Common myeloid progenitor, CD34-positive (primary cell): ENCODE results near the gene FHAD1.

Experiments
- CTCF ChIA-PET: fragments of 350-600 bp; sonication (Branson Sonifier 250); formaldehyde crosslinking; loops from one replicate; lab custom pipeline; 2021; ENCODE audit warnings: antibody characterized with exemption; lab: Charles Lee
- POLR2A ChIA-PET: fragments of 350-600 bp; sonication (Branson Sonifier 250); formaldehyde crosslinking; loops from one replicate; lab custom pipeline; 2021; ENCODE audit warnings: antibody characterized with exemption; lab: Charles Lee
- DNase-seq, 3 donors: peaks; one replicate each; pipeline versions ENCODE4 v3.0.0 to v3.0.0-alpha.2; 2013
- H3K27ac ChIP-seq, 2 experiments: 1 replicate in 1 of 2; 2 replicates in 1 of 2; pipeline ENCODE4 v1.7.0; 2013; ENCODE audit warnings: inconsistent platforms in 2 of 2, low read length in 2 of 2, mild to moderate bottlenecking in 2 of 2, low read depth in 1 of 2, moderate library complexity in 1 of 2; ENCODE audit not compliant: severe bottlenecking in 2 of 2, insufficient read depth in 1 of 2, poor library complexity in 1 of 2
- H3K27me3 ChIP-seq, 5 experiments: replicated peaks in 2 of 5; 1 replicate in 3 of 5; 2 replicates in 2 of 5; pipeline versions ENCODE4 v1.6.1 to v1.7.0; 2013; ENCODE audit warnings: low read length in 4 of 5, mild to moderate bottlenecking in 2 of 5, moderate library complexity in 2 of 5, inconsistent platforms in 1 of 5; ENCODE audit not compliant: insufficient read depth in 5 of 5, control insufficient read depth in 4 of 5
- H3K36me3 ChIP-seq, 4 experiments: 1 replicate in 2 of 4; 2 replicates in 2 of 4; pipeline versions ENCODE4 v1.6.1 to v1.7.0; 2013; ENCODE audit warnings: low read length in 3 of 4, control low read depth in 1 of 4, mild to moderate bottlenecking in 1 of 4; ENCODE audit not compliant: control insufficient read depth in 4 of 4, insufficient read depth in 4 of 4
- H3K4me1 ChIP-seq, 4 experiments: 1 replicate in 3 of 4; 2 replicates in 1 of 4; pipeline versions ENCODE4 v1.6.1 to v1.7.1; 2013; ENCODE audit warnings: low read length in 3 of 4, mild to moderate bottlenecking in 3 of 4, control low read depth in 1 of 4, inconsistent platforms in 1 of 4, moderate library complexity in 1 of 4; ENCODE audit not compliant: control insufficient read depth in 4 of 4, insufficient read depth in 4 of 4; ENCODE audit errors: control extremely low read depth in 1 of 4
- H3K4me3 ChIP-seq, 7 experiments: 1 replicate in 4 of 7; 2 replicates in 3 of 7; pipeline versions ENCODE4 v1.5.1 to v1.7.0; 2013; ENCODE audit warnings: mild to moderate bottlenecking in 7 of 7, low read length in 6 of 7, moderate library complexity in 6 of 7, inconsistent platforms in 2 of 7, low read depth in 2 of 7, control low read depth in 1 of 7; ENCODE audit not compliant: insufficient read depth in 4 of 7, control insufficient read depth in 1 of 7; ENCODE audit errors: extremely low read depth in 1 of 7
- H3K9me3 ChIP-seq, 5 experiments: 1 replicate in 4 of 5; 2 replicates in 1 of 5; pipeline versions ENCODE4 v1.6.1 to v1.7.1; 2013; ENCODE audit warnings: low read length in 4 of 5, mild to moderate bottlenecking in 2 of 5, inconsistent platforms in 1 of 5, low read depth in 1 of 5, moderate library complexity in 1 of 5; ENCODE audit not compliant: control insufficient read depth in 4 of 5, insufficient read depth in 2 of 5; ENCODE audit errors: control extremely low read depth in 1 of 5
- whole genome bisulfite sequencing: methylation state at CpG from one replicate; pipeline ENCODE4 v1.1.5; 2013; ENCODE audit not compliant: insufficient coverage; 5-methylcytosine and 5-hydroxymethylcytosine counted together

Gene FHAD1

DNA sequence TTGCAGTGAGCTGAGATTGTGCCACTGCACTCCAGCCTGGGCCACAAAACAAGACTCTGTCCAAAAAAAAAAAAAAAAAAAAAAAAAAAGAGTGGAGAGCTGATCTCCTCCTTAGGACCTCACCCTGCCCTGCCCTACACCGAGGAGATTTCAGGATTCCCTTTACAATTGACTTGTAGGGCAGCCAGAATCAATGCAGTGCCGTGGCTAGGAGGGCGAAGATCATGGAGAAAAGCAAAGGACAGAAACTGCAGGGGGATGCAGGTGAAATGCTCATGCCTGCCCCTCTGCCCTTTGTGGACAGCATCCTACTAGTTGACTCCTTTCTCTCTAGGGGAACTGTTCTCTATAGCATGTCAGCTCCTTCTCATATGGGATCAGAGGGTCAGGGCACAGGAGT lies 9.6 kb downstream of the FHAD1 start:
- H3K4me1 ChIP-seq: peaks cover 4 to 38% (median 11%) of the 10 kb centered on the region in 4 experiments
- no peak for DNase-seq
- H3K9me3 ChIP-seq: no peaks in the 10 kb centered on the region
- H3K4me3 ChIP-seq: no peak overlapping the region
- POLR2A ChIA-PET: no interaction called here
- no peaks in the 10 kb centered on the region for H3K36me3 ChIP-seq
- WGBS: 100% methylated on average over 2 of the region's 3 CpGs
- no peaks in the 10 kb centered on the region for H3K27me3 ChIP-seq
- CTCF ChIA-PET: interaction anchor here (1.0 kb wide), 1 partner anchor 131 kb away, joined by 3 read pairs; no protein-coding TSS in a partner anchor
- no peak overlapping the region for H3K27ac ChIP-seq

DNA sequence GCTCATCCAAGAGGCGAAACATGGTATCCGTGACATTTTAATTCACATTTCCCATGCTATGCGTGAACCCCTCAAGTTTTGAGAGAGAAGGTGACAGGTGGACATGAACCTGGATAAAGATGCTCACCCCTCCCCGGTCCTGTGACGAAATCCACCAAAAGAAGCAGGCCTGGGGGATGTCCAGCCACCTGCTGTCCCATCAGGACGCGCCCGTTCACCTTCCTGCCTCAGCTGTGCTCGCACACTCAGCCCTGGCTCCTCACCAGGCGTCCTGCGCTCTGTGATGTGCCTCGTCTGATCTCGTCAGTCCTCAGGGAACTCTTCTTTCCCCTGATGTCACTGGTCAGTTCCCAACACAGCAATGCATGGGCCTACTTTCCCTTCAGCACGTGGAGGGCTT lies 10.3 kb downstream of the FHAD1 start:
- Histone ChIP-seq H3K27ac (no peak overlapping the region), H3K4me1 (peaks cover 4 to 43% (median 13%) of the 10 kb centered on the region in 4 experiments), H3K36me3 (no peaks in the 10 kb centered on the region), H3K27me3 (no peaks in the 10 kb centered on the region), H3K4me3 (no peak overlapping the region), H3K9me3 (no peaks in the 10 kb centered on the region)
- no peak for DNase-seq
- POLR2A ChIA-PET: no interaction called here
- CTCF ChIA-PET: interaction anchor here (2.3 kb wide), 1 partner anchor 14 kb away, joined by 7 read pairs; no protein-coding TSS in a partner anchor
- 91% methylated on average over 14 of the region's 14 CpGs for WGBS

DNA sequence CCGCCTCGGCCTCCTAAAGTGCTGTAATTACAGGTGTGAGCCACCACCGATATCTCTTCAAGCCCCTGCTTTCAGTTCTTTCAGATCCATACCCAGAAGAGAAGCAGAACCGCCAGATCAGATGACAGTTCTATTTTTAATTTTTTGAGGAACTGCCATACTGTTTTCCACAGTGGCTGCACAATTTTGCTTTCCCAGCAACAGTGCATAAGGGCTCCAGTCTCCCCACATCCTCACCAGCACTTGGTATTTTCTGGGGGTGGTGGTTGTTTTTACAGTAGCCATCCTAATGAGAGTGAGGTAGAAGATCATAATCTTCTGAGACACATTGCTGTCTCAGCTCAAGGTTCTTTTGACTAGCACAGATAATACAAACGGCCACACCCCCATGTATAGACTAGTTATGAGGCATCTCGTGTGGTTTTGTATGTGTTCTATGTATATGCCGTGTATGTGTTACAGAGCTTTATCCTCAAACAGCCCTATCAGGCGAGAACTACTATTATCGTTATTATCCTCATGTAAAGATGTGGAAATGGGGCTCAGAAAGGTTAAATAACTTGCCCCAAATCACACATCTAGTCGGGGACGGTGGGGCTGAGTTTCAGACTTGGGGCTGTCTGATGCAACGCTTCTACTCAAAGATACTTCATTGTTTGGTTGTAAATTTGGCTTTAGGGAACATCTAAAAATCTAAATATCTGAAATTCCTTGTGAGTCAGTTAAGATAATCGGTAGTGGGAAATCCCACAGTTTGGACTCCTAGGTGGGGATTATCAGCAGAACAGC lies 12.0 kb downstream of the FHAD1 start:
- ChIA-PET POLR2A (no interaction called here), CTCF (interaction anchor here (0.7 to 2.3 kb wide), 2 partner anchors 12 to 120 kb away, joined by 3 to 7 read pairs; no protein-coding TSS in a partner anchor)
- Histone ChIP-seq H3K9me3 (no peaks in the 10 kb centered on the region), H3K27ac (no peak overlapping the region), H3K36me3 (no peaks in the 10 kb centered on the region), H3K4me1 (peaks cover 4 to 34% (median 13%) of the 10 kb centered on the region in 4 experiments), H3K4me3 (no peak overlapping the region), H3K27me3 (no peaks in the 10 kb centered on the region)
- 66% methylated on average over 6 of the region's 13 CpGs for WGBS
- DNase-seq: peak in 2 of 3 donors; percentile 32 to 54

DNA sequence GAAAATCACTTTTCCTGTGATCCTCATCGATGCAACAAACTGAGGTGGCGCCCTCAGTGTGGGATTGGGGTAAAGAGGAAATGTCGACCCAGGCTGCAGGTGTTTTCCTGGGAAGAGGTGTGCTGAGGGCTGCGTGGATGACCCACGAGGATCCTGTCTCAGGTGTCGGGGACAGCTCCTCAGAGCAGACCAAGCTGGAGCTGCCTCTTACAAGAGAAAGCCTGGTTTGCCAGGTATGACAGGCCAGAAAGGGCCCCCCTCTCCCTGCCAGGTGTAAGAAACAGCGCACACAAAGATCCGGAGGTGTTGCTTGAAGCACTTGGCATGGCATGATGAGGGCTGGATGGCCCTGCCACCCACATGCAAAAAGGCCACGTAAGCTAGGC lies 12.6 kb downstream of the FHAD1 start:
- H3K36me3 ChIP-seq: no peaks in the 10 kb centered on the region
- POLR2A ChIA-PET: no interaction called here
- H3K27me3 ChIP-seq: no peaks in the 10 kb centered on the region
- H3K9me3 ChIP-seq: no peaks in the 10 kb centered on the region
- H3K27ac ChIP-seq: no peak overlapping the region
- CTCF ChIA-PET: interaction anchor here (0.7 to 2.3 kb wide), 4 partner anchors 11 to 120 kb away, joined by 3 to 7 read pairs (median 4); no protein-coding TSS in a partner anchor
- peaks cover 4 to 34% (median 13%) of the 10 kb centered on the region in 4 experiments for H3K4me1 ChIP-seq
- no peak for DNase-seq
- 93% methylated on average over 6 of the region's 9 CpGs for WGBS
- no peak overlapping the region for H3K4me3 ChIP-seq

DNA sequence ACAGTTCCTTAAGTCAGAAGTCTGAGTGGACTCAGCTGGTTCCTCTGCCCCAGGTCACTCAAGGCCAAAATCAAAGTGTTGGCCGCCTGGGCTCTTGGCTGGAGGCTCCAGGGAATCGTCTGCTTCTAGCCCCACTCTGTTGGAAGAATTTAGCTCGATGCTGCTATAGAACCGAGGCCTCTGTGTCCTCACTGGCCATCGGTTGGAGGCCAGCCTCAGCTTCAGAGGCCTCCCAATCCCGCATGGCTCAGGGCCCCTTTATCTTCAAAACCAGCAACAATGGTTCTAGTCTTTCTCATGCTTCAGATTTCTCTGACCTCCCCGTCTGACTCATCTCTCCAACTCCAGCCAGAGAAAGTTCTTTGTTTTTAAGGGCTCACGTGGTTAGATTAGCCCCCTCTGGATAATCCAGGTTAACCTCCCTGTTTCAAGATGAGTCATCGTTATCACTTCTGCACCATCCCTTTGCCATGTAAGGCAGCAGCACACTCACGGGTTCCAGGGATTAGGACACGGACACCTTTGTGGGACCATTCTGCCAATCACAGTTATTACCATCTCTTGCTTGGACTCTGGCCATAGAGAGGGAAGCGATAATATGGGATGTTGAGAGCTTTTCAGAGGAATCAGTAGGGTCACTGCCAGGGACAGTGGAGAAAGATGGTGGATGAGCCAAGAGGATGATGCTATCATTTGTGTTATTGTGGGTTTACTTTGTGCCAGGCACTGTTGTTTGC lies 13.6 kb downstream of the FHAD1 start:
- peak in 2 of 3 donors; percentile 55 to 71 for DNase-seq
- POLR2A ChIA-PET: no interaction called here

DNA sequence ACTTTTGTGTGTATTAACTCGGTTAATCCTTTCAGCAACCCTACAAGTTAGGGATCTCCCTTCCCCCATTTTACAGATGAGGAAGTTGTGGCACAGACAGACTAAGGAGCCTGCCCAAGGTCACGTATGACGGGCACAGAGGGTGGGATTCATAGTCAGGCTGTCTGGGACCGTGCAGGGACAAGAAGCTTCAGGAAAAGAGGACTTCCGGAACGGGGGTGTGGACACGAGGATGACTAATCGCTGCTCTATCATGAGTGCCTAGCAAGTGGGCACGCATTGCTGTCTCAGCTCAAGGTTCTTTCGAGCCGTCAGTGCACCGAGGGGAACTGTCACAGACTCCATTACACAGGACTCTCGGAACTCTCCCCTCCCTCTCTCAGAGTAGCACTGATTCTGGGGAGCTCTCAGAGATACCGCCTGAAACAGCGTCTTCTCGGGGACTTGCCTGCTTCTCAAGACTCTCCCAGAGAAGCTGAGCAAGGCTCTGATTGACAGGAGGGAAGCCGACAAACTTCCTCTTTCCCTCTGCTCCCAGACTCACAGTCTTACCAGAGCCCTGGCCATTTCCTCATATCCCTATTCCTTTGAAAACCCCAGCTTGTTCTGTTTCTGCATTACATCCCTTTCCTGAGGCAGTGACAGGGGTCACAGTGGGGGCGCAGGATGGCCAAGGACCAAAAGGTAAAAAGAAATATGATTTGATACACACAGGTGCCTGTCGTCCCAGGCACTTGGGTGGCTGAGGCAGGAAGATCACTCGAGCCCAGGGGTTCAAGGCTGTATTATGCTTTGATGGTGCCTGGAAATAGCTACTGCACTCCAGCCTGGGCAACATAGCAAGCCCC lies 14.4 kb downstream of the FHAD1 start:
- Histone ChIP-seq H3K27me3 (no peaks in the 10 kb centered on the region), H3K9me3 (peaks cover 0 to 7% (median 2%) of the 10 kb centered on the region in 5 experiments), H3K27ac (no peak overlapping the region), H3K36me3 (no peaks in the 10 kb centered on the region), H3K4me3 (peak overlapping the region in 4 of 7 experiments; percentile 27 to 53 (median 43)), H3K4me1 (peaks cover 4 to 34% (median 13%) of the 10 kb centered on the region in 4 experiments)
- ChIA-PET CTCF (interaction anchor here (0.7 to 2.2 kb wide), 8 partner anchors 9 to 133 kb away, joined by 3 to 9 read pairs (median 4); no protein-coding TSS in a partner anchor), POLR2A (interaction anchor here (0.5 kb wide), 1 partner anchor 28 kb away, joined by 3 read pairs; no protein-coding TSS in a partner anchor)
- peak; percentile 45 to 78 (median 70) for DNase-seq
- WGBS: 4% methylated on average over 18 of the region's 20 CpGs

More for the DNA sequence above, 13.6 kb downstream of the FHAD1 start:
- Histone ChIP-seq H3K9me3 (peaks cover 0 to 7% (median 2%) of the 10 kb centered on the region in 5 experiments), H3K27ac (no peak overlapping the region), H3K4me3 (peak overlapping the region in 3 of 7 experiments; percentile 27 to 53 (median 40)), H3K4me1 (peaks cover 4 to 34% (median 13%) of the 10 kb centered on the region in 4 experiments), H3K27me3 (no peaks in the 10 kb centered on the region), H3K36me3 (no peaks in the 10 kb centered on the region)
- CTCF ChIA-PET: interaction anchor here (1.0 to 2.2 kb wide), 7 partner anchors 10 to 132 kb away, joined by 3 to 9 read pairs (median 4); no protein-coding TSS in a partner anchor
- 96% methylated on average over 11 of the region's 12 CpGs for WGBS
